ENCODE data around the gene ACBD7. TPM values are rescaled to one million over a fixed set of nuclear protein-coding genes. Genes with fewer than 3 reads are reported as not detected.

The ACBD7 gene
- total RNA-seq, 3 donors from 2014 or later (not counting 1 experiment from before 2014, with no cell fraction given), result 0.48 to 1.8 TPM; not detected in 1

DNA sequence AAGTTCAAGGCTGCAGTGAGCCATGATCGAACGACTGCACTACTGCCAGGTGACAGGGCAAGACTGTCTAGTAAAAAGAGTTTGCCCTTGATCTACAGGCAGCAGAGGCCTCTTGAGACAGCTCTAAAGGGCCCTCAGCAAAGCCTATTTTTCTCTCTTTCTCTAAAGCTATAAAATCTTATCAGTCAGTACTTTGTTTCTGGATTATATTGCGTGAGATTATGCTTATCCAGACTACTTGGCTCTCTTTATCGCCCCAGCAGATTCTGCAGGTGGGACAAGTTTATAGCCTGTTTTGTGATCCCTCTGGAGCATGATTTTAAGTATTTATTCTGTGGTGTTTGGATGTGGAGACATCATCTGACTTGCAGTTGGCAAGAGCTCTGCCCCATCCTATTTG, 11.3 kb upstream of the ACBD7 start:
- Mint-ChIP-seq H3K36me3 (peaks cover 9% of the 10 kb centered on the region), H3K27ac (peak overlapping the region; percentile 17 to 71), H3K4me3 (peak overlapping the region; percentile 31), H3K27me3 (ENCODE audit: low read depth in 2 of 2) (no peaks in the 10 kb centered on the region), H3K4me1 (peaks cover 27 to 45% of the 10 kb centered on the region in 2 donors), H3K9me3 (no peaks in the 10 kb centered on the region)
- intact Hi-C loops (cut with micrococcal nuclease), result loop anchor here (5.0 kb wide), 1 partner anchor 67 kb away; the partner anchor contains the start of gene NMT2
- Histone ChIP-seq H3K4me3 (ENCODE audit: low read length) (no peak overlapping the region), H3K27ac (ENCODE audit: low read length) (no peak overlapping the region), H3K36me3 (ENCODE audit: control insufficient read depth, insufficient read depth, low read length) (peaks cover 25% of the 10 kb centered on the region), H3K9me3 (ENCODE audit: control insufficient read depth, insufficient read depth, low read length) (no peaks in the 10 kb centered on the region), H3K4me1 (ENCODE audit: control insufficient read depth, insufficient read depth, low read length) (peaks cover 27% of the 10 kb centered on the region), H3K27me3 (ENCODE audit: control insufficient read depth, insufficient read depth, low read length) (no peaks in the 10 kb centered on the region)
- ATAC-seq (no peak), DNase-seq (no peak)
- TF ChIP-seq, protein P1, sequence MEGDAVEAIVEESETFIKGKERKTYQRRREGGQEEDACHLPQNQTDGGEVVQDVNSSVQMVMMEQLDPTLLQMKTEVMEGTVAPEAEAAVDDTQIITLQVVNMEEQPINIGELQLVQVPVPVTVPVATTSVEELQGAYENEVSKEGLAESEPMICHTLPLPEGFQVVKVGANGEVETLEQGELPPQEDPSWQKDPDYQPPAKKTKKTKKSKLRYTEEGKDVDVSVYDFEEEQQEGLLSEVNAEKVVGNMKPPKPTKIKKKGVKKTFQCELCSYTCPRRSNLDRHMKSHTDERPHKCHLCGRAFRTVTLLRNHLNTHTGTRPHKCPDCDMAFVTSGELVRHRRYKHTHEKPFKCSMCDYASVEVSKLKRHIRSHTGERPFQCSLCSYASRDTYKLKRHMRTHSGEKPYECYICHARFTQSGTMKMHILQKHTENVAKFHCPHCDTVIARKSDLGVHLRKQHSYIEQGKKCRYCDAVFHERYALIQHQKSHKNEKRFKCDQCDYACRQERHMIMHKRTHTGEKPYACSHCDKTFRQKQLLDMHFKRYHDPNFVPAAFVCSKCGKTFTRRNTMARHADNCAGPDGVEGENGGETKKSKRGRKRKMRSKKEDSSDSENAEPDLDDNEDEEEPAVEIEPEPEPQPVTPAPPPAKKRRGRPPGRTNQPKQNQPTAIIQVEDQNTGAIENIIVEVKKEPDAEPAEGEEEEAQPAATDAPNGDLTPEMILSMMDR (IDR thresholded peaks at IDR 0.05), result no peak
- 97% methylated on average over 4 of the region's 4 CpGs for WGBS (ENCODE audit: insufficient coverage)

DNA sequence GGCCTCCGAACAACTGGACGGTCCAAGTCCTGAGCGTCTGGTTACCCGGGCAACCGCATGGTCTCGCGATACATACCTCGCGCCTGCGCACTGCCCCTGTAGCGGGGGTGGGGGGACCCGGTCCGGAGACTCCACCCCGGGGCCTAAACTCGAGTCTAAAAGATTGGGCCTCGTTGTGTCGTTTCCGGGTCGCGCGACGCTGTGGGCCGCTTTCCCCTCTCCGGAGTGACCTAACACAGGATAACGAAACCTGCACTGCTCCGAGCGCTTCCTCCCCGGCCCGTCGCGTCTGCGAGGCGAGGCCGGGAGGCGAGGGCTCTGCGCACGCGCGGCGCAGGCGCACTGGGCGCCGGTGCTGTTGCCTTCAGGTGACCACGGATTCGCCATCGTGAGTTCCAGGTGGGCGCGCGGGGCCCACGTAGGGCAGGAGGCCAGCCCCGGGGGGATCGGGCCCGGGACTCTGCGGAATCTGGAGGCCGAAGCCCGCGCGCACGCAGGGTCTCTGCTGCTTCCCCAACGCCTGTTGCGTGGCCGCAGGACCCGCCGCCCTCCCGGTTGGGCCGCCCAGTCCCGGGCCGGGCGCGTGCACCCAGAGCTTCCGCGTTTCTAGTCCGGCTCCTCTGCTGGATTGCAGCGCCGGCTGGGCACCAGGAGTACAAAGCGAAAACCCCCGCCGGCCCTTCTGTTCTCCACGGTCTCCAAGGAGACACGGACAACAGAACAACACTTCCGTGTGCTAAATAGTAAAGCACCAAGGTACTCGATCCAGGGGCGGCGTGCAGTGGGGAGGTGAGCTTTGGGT, 8.6 kb upstream of the ACBD7 start, which contains the start of gene RPP38:
RPP38 (plus strand) TSS at position 345 of the 802 bp plus-strand sequence. CDS start 5,960 bp downstream, outside the sequence.
- Histone ChIP-seq H3K4me3 (ENCODE audit: low read length) (peak within 1 kb of the TSS; percentile 74), H3K9me3 (ENCODE audit: control insufficient read depth, insufficient read depth, low read length) (no peaks in the 10 kb centered on the region), H3K36me3 (ENCODE audit: control insufficient read depth, insufficient read depth, low read length) (peaks cover 4% of the 10 kb centered on the region), H3K27ac (ENCODE audit: low read length) (peak within 1 kb of the TSS; percentile 94), H3K4me1 (ENCODE audit: control insufficient read depth, insufficient read depth, low read length) (peaks cover 27% of the 10 kb centered on the region), H3K27me3 (ENCODE audit: control insufficient read depth, insufficient read depth, low read length) (no peaks in the 10 kb centered on the region)
- H3K27ac Mint-ChIP-seq, result peak within 1 kb of the TSS; percentile 97 to 98
- WGBS (ENCODE audit: insufficient coverage), result under 1% methylated on average over 84 of the region's 84 CpGs
- intact Hi-C loops (cut with micrococcal nuclease), result loop anchor here (1.0 to 5.0 kb wide), 5 partner anchors 9 to 259 kb away; partner anchors contain the start of genes ACBD7, CDNF, DCLRE1C and HSPA14
- peak within 1 kb of the TSS; percentile 95 for H3K4me3 Mint-ChIP-seq
- peaks cover 27 to 41% of the 10 kb centered on the region in 2 donors for H3K4me1 Mint-ChIP-seq
- H3K9me3 Mint-ChIP-seq, result no peaks in the 10 kb centered on the region
- peak; percentile 81 to 90 (median 82) for ATAC-seq
- peak; percentile 94 to 97 for DNase-seq
- TF ChIP-seq, protein P1 (IDR thresholded peaks at IDR 0.05), result no peak
- H3K27me3 Mint-ChIP-seq (ENCODE audit: low read depth in 2 of 2), result no peaks in the 10 kb centered on the region
- no peaks in the 10 kb centered on the region for H3K36me3 Mint-ChIP-seq

DNA sequence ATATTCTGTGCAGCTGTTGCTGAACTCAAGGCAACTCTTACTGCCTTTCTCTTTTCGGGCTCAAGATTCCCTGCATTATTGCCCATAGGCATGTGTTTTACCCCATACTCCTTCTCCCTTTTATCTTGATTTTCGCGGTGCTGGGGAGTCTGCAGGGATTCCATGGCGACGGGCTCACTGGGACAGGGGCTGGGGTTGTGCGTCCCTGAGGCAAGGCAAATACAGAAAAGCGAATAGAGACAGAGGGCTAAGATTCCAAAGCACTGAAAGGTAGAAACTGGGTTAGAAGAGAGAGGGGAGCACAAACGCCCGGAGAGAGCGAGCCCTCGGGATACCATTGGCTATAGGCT, 8.1 kb upstream of the ACBD7 start:
- H3K27ac Mint-ChIP-seq, result peak overlapping the region; percentile 97 to 98
- TF ChIP-seq, protein P1 (IDR thresholded peaks at IDR 0.05), result no peak
- ATAC-seq, result peak in 2 of 3 donors; percentile 4 to 15
- intact Hi-C loops (cut with micrococcal nuclease), result loop anchor here (1.0 to 5.0 kb wide), 5 partner anchors 8 to 258 kb away; partner anchors contain the start of genes ACBD7, CDNF, DCLRE1C and HSPA14
- Histone ChIP-seq H3K9me3 (ENCODE audit: control insufficient read depth, insufficient read depth, low read length) (no peaks in the 10 kb centered on the region), H3K4me3 (ENCODE audit: low read length) (peak overlapping the region; percentile 74), H3K4me1 (ENCODE audit: control insufficient read depth, insufficient read depth, low read length) (peaks cover 27% of the 10 kb centered on the region), H3K36me3 (ENCODE audit: control insufficient read depth, insufficient read depth, low read length) (peaks cover 2% of the 10 kb centered on the region), H3K27me3 (ENCODE audit: control insufficient read depth, insufficient read depth, low read length) (no peaks in the 10 kb centered on the region), H3K27ac (ENCODE audit: low read length) (peak overlapping the region; percentile 94)
- H3K4me1 Mint-ChIP-seq, result peaks cover 27 to 38% of the 10 kb centered on the region in 2 donors
- DNase-seq, result no peak
- H3K36me3 Mint-ChIP-seq, result no peaks in the 10 kb centered on the region
- H3K4me3 Mint-ChIP-seq, result peak overlapping the region; percentile 95
- no peaks in the 10 kb centered on the region for H3K9me3 Mint-ChIP-seq
- under 1% methylated on average over 11 of the region's 11 CpGs for WGBS (ENCODE audit: insufficient coverage)
- no peaks in the 10 kb centered on the region for H3K27me3 Mint-ChIP-seq (ENCODE audit: low read depth in 2 of 2)

All from natural killer cell (primary cell).